Tibial nerve (tissue), 4 donors: ENCODE measurements around the gene RPGR. TPM values are rescaled to one million over a fixed set of nuclear protein-coding genes. Genes with fewer than 3 reads are reported as not detected.
A peak's percentile ranks its signal among the peaks of the same experiment; 100 is the strongest.

Source experiments
- DNase-seq, 2 donors: peaks; one replicate each; pipeline ENCODE4 v3.0.0-alpha.2; 2019; ENCODE audit warnings: low spot score in 2 of 2
- H3K27ac ChIP-seq, 4 donors: fragments of 200-600 bp; sonication (generic) in 3 of 4; one replicate each; pipeline ENCODE4 v1.5.1; 2017 to 2019; ENCODE audit warnings: mild to moderate bottlenecking in 1 of 4
- H3K27me3 ChIP-seq, 2 donors: fragments of 200-600 bp; sonication (generic) in 1 of 2; one replicate each; pipeline versions ENCODE4 v1.5.1 to v1.6.0; 2017 to 2019
- H3K36me3 ChIP-seq, 3 donors: fragments of 200-600 bp; sonication (generic); one replicate each; pipeline ENCODE4 v1.5.1; 2018 to 2019
- H3K4me1 ChIP-seq, 4 donors: fragments of 200-600 bp; sonication (generic) in 3 of 4; one replicate each; pipeline ENCODE4 v1.5.1; 2017 to 2019
- H3K4me3 ChIP-seq, 4 donors: fragments of 200-600 bp; sonication (generic) in 3 of 4; one replicate each; pipeline ENCODE4 v1.5.1; 2017 to 2019; ENCODE audit warnings: mild to moderate bottlenecking in 1 of 4, moderate library complexity in 1 of 4
- H3K9me3 ChIP-seq, 4 donors: fragments of 200-600 bp; sonication (generic) in 3 of 4; one replicate each; pipeline ENCODE4 v1.5.1; 2017 to 2019
- CTCF ChIP-seq, 5 experiments: fragments of 200-600 bp in 3 of 5; fragments of 450-650 bp in 2 of 5; sonication (generic) in 3 of 5; IDR thresholded peaks; one replicate each; pipeline ENCODE4 v1.5.1; 2016 to 2019; ENCODE audit warnings: antibody characterized with exemption in 5 of 5, mild to moderate bottlenecking in 3 of 5, moderate library complexity in 2 of 5
- EP300 ChIP-seq, 2 donors: sonication (generic); formaldehyde crosslinking; IDR thresholded peaks; one replicate each; pipeline ENCODE4 v1.6.1; 2017; ENCODE audit warnings: antibody characterized with exemption in 2 of 2, mild to moderate bottlenecking in 1 of 2
- POLR2A ChIP-seq, 2 donors: fragments of 450-650 bp; IDR thresholded peaks; one replicate each; pipeline ENCODE4 v1.6.1; 2017; ENCODE audit warnings: antibody characterized with exemption in 2 of 2, mild to moderate bottlenecking in 2 of 2, moderate library complexity in 2 of 2
- WGBS, 2 donors: methylation state at CpG; one replicate each; pipeline ENCODE4 v1.1.5; 2018; 5-methylcytosine and 5-hydroxymethylcytosine counted together
- total RNA-seq, 4 donors: library from RNA; depleted of rRNA; stranded (reverse); fragments of >200 nt; gene quantifications; one replicate each; pipeline ENCODE4 v1.1.0, GENCODE V29; 2016

The RPGR gene
- total RNA-seq, 4 donors from 2014 or later, result 28.9 to 89.8 (median 80.0) TPM

GRCh38 chrX:38327775-38328081 is 419 bp upstream of the RPGR start:
- Histone ChIP-seq H3K4me1 (no peaks in the 10 kb centered on the region), H3K4me3 (peak overlapping the region; percentile 43 to 67 (median 66)), H3K36me3 (no peaks in the 10 kb centered on the region), H3K27ac (peak overlapping the region in 3 of 4 donors; percentile 65 to 94 (median 84)), H3K9me3 (no peaks in the 10 kb centered on the region), H3K27me3 (no peaks in the 10 kb centered on the region)
- no peak for DNase-seq
- TF ChIP-seq CTCF (IDR thresholded peaks at IDR 0.05), result no peak
- TF ChIP-seq EP300 (IDR thresholded peaks at IDR 0.05), result no peak
- no peak for TF ChIP-seq POLR2A (IDR thresholded peaks at IDR 0.05)
- WGBS, 2 donors, result 20 to 40% methylated on average over 4 of the region's 4 CpGs

- Histone ChIP-seq H3K27me3 (no peaks in the 10 kb centered on the region), H3K4me3 (peak overlapping the region; percentile 43 to 67 (median 66)), H3K4me1 (no peaks in the 10 kb centered on the region), H3K27ac (peak overlapping the region; percentile 43 to 94 (median 86)), H3K36me3 (no peaks in the 10 kb centered on the region), H3K9me3 (no peaks in the 10 kb centered on the region)
- no peak for DNase-seq
- 62 to 65% methylated on average over 3 of the region's 3 CpGs for WGBS, 2 donors
- TF ChIP-seq EP300 (IDR thresholded peaks at IDR 0.05), result no peak
- TF ChIP-seq CTCF (IDR thresholded peaks at IDR 0.05), result no peak
- no peak for TF ChIP-seq POLR2A (IDR thresholded peaks at IDR 0.05)
Measured at GRCh38 chrX:38326086-38326485, 1.2 kb downstream of the RPGR start.

- TF ChIP-seq POLR2A (IDR thresholded peaks at IDR 0.05) (no peak), CTCF (IDR thresholded peaks at IDR 0.05) (no peak), EP300 (IDR thresholded peaks at IDR 0.05) (no peak)
- Histone ChIP-seq H3K9me3 (no peaks in the 10 kb centered on the region), H3K27ac (no peak overlapping the region), H3K4me3 (no peak overlapping the region), H3K36me3 (no peaks in the 10 kb centered on the region), H3K4me1 (no peaks in the 10 kb centered on the region), H3K27me3 (no peaks in the 10 kb centered on the region)
- 78 to 92% methylated on average over 5 of the region's 5 CpGs for WGBS, 2 donors
- DNase-seq, result no peak
Measured at GRCh38 chrX:38320819-38321218, 6.5 kb downstream of the RPGR start.

GRCh38 chrX:38318606-38319005 is 8.7 kb downstream of the RPGR start:
- WGBS, 2 donors, result 78 to 85% methylated on average over 4 of the region's 4 CpGs
- no peak overlapping the region for H3K27ac ChIP-seq
- H3K9me3 ChIP-seq, result no peaks in the 10 kb centered on the region
- no peaks in the 10 kb centered on the region for H3K27me3 ChIP-seq
- TF ChIP-seq POLR2A (IDR thresholded peaks at IDR 0.05) (no peak), EP300 (IDR thresholded peaks at IDR 0.05) (no peak), CTCF (IDR thresholded peaks at IDR 0.05) (no peak)
- no peaks in the 10 kb centered on the region for H3K4me1 ChIP-seq
- DNase-seq, result no peak
- H3K4me3 ChIP-seq, result no peak overlapping the region
- H3K36me3 ChIP-seq, result peaks cover 0 to 7% (median 0%) of the 10 kb centered on the region in 3 donors

- 70 to 89% methylated on average over 3 of the region's 3 CpGs for WGBS, 2 donors
Measured at GRCh38 chrX:38318196-38318595, 9.1 kb downstream of the RPGR start.

More at GRCh38 chrX:38318196-38318595, 9.1 kb downstream of the RPGR start:
- H3K36me3 ChIP-seq, result peaks cover 0 to 7% (median 0%) of the 10 kb centered on the region in 3 donors
- no peak for DNase-seq
- no peaks in the 10 kb centered on the region for H3K27me3 ChIP-seq
- TF ChIP-seq POLR2A (IDR thresholded peaks at IDR 0.05), result no peak
- TF ChIP-seq EP300 (IDR thresholded peaks at IDR 0.05), result no peak
- TF ChIP-seq CTCF (IDR thresholded peaks at IDR 0.05), result no peak
- H3K4me1 ChIP-seq, result no peaks in the 10 kb centered on the region
- no peak overlapping the region for H3K27ac ChIP-seq
- H3K4me3 ChIP-seq, result no peak overlapping the region
- H3K9me3 ChIP-seq, result no peaks in the 10 kb centered on the region
